Measurements from ENCODE around the gene RIN2. TPM values are rescaled to one million over a fixed set of nuclear protein-coding genes. Genes with fewer than 3 reads are reported as not detected.

Gene RIN2
- total and polyA plus RNA-seq, 2 of the 13 experiments (the other 11 are each of a cell fraction or from before 2014, with no cell fraction given), result 2.5 to 5.1 TPM

- 40% methylated on average over 18 of the region's 18 CpGs for WGBS (ENCODE audit: low lambda C conversion rate)
- FAIRE-seq (no peak), DNase-seq (ENCODE audit: low spot score) (no peak), ATAC-seq (no peak)
- H4K20me1 ChIP-seq (ENCODE audit: insufficient read depth, low read length), result no peaks in the 10 kb centered on the region
- H3K4me2 ChIP-seq (ENCODE audit: low read depth, low read length), result no peak overlapping the region
- no peaks in the 10 kb centered on the region for H3K79me2 ChIP-seq (ENCODE audit: insufficient read depth, low read length)
- H3K36me3 ChIP-seq (replicated peaks in 1 of 2; ENCODE audit: control insufficient read depth in 1 of 2, insufficient read depth in 2 of 2, low read length in 2 of 2), result no peaks in the 10 kb centered on the region
- in situ Hi-C loops (cut with HindIII; ENCODE audit: extremely low pct_ligation_motif_present, low pct_unique_long_range_greater_than_20kb) (no loop called here), intact Hi-C loops (cut with micrococcal nuclease; ENCODE audit: unreplicated experiment) (no loop called here)
- H3K27ac ChIP-seq (ENCODE audit: extremely low read length, insufficient read depth, low read length), result no peak overlapping the region
- no peak overlapping the region for H3K9ac ChIP-seq (ENCODE audit: insufficient read depth, low read depth, low read length)
- H3K4me1 ChIP-seq (ENCODE audit: insufficient read depth, low read length), result no peaks in the 10 kb centered on the region
- H3K4me3 ChIP-seq (replicated peaks in 1 of 3; ENCODE audit: insufficient read depth in 1 of 3, low read depth in 2 of 3, low read length in 3 of 3), result no peak overlapping the region
- no TSS peak for BruUV-seq (replicated peaks)
- POLR2A ChIA-PET, result no interaction called here
- TF ChIP-seq PAF1 (CRISPR knock-in tag; IDR thresholded peaks at IDR 0.05), result no peak
- TF ChIP-seq, protein P1, sequence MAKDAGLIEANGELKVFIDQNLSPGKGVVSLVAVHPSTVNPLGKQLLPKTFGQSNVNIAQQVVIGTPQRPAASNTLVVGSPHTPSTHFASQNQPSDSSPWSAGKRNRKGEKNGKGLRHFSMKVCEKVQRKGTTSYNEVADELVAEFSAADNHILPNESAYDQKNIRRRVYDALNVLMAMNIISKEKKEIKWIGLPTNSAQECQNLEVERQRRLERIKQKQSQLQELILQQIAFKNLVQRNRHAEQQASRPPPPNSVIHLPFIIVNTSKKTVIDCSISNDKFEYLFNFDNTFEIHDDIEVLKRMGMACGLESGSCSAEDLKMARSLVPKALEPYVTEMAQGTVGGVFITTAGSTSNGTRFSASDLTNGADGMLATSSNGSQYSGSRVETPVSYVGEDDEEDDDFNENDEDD (CRISPR knock-in tag; IDR thresholded peaks at IDR 0.05; ENCODE audit: borderline replicate concordance), result no peak
- TF ChIP-seq KLF13 (CRISPR knock-in tag; IDR thresholded peaks at IDR 0.05), result no peak
- TF ChIP-seq EED (CRISPR knock-in tag; IDR thresholded peaks at IDR 0.05), result no peak
- no peak for TF ChIP-seq IKZF4 (CRISPR knock-in tag; IDR thresholded peaks at IDR 0.05; ENCODE audit: borderline replicate concordance, low read depth, not compliant biosample characterization)
- no peak for TF ChIP-seq SETDB1 (CRISPR knock-in tag; IDR thresholded peaks at IDR 0.05; ENCODE audit: borderline replicate concordance)
- TF ChIP-seq TRIM24 (CRISPR knock-in tag; IDR thresholded peaks at IDR 0.05), result no peak
- no peak for TF ChIP-seq NFYC (CRISPR knock-in tag; IDR thresholded peaks at IDR 0.05)
- TF ChIP-seq, protein P2, sequence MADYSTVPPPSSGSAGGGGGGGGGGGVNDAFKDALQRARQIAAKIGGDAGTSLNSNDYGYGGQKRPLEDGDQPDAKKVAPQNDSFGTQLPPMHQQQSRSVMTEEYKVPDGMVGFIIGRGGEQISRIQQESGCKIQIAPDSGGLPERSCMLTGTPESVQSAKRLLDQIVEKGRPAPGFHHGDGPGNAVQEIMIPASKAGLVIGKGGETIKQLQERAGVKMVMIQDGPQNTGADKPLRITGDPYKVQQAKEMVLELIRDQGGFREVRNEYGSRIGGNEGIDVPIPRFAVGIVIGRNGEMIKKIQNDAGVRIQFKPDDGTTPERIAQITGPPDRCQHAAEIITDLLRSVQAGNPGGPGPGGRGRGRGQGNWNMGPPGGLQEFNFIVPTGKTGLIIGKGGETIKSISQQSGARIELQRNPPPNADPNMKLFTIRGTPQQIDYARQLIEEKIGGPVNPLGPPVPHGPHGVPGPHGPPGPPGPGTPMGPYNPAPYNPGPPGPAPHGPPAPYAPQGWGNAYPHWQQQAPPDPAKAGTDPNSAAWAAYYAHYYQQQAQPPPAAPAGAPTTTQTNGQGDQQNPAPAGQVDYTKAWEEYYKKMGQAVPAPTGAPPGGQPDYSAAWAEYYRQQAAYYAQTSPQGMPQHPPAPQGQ (CRISPR knock-in tag; IDR thresholded peaks at IDR 0.05; ENCODE audit: borderline replicate concordance), result no peak
- TF ChIP-seq GZF1 (CRISPR knock-in tag; IDR thresholded peaks at IDR 0.05), result no peak
- TF ChIP-seq ZNF564 (CRISPR knock-in tag; IDR thresholded peaks at IDR 0.05), result no peak
- no peak for TF ChIP-seq DR1 (CRISPR knock-in tag; IDR thresholded peaks at IDR 0.05)
- no peak for TF ChIP-seq CSRNP2 (CRISPR knock-in tag; conservative IDR thresholded peaks at IDR 0.05; ENCODE audit: low read depth)
- TF ChIP-seq YEATS4 (CRISPR knock-in tag; IDR thresholded peaks at IDR 0.05; ENCODE audit: borderline replicate concordance), result no peak
- TF ChIP-seq PITX1 (CRISPR knock-in tag; IDR thresholded peaks at IDR 0.05), result no peak
- no peak for TF ChIP-seq ZEB1 (IDR thresholded peaks at IDR 0.05; ENCODE audit: insufficient replicate concordance, low read depth)
- TF ChIP-seq ETV5 (CRISPR knock-in tag; IDR thresholded peaks at IDR 0.05; ENCODE audit: borderline replicate concordance), result no peak
- no peak for TF ChIP-seq RBAK (CRISPR knock-in tag; IDR thresholded peaks at IDR 0.05)
- no peak for TF ChIP-seq ERF (CRISPR knock-in tag; IDR thresholded peaks at IDR 0.05)
- H3K9me3 ChIP-seq (ENCODE audit: low read length), result no peaks in the 10 kb centered on the region
- CTCF ChIA-PET (ENCODE audit: low intra/inter-chr PET ratio, low total read pairs), result no interaction called here
- H3K27me3 ChIP-seq (ENCODE audit: control insufficient read depth in 1 of 2, insufficient read depth in 2 of 2, low read length in 2 of 2), result peaks cover 2 to 65% of the 10 kb centered on the region in 2 experiments; a peak in 4 of 5 replicates
- no peak overlapping the region for H2AFZ ChIP-seq (ENCODE audit: low read length)
Observed at GRCh38 chr20:19720991-19721390, 37.1 kb upstream of the RIN2 start.

Measured in HepG2 (cell line).